T-helper 2 cell treated with Interferon-gamma antibody and Interleukin-4, amounts not matched to agents 100 ng/mL and 5 ng/mL, for 36 hours (primary cell): ENCODE results near the gene PTPRCAP. TPM values are rescaled to one million over a fixed set of nuclear protein-coding genes. Genes with fewer than 3 reads are reported as not detected.

Experiments
- intact Hi-C: fragments of 100-400 bp; cut with micrococcal nuclease; formaldehyde crosslinking; loops from one replicate; pipeline ENCODE4 v1.15.1; 2023
- total RNA-seq: library from RNA; stranded (reverse); gene quantifications from 2 replicates; pipeline ENCODE4 v1.2.3, GENCODE V29; 2022

Gene PTPRCAP
- total RNA-seq, 1 donor from 2014 or later, result 324 TPM

GRCh38 chr11:67442504-67443404, 5.3 kb upstream of the PTPRCAP start:
- intact Hi-C loops, result no loop called here

GRCh38 chr11:67441731-67442351, 4.4 kb upstream of the PTPRCAP start:
- intact Hi-C loops, result no loop called here

- intact Hi-C loops, result no loop called here
Measured at GRCh38 chr11:67441098-67441563, 3.6 kb upstream of the PTPRCAP start.

GRCh38 chr11:67440229-67441097, 3.0 kb upstream of the PTPRCAP start:
- intact Hi-C loops, result no loop called here

- intact Hi-C loops, result loop anchor here (2.0 kb wide), 2 partner anchors 29 to 45 kb away; partner anchors contain the start of gene TMEM134
Measured at GRCh38 chr11:67439321-67440228, 2.1 kb upstream of the PTPRCAP start.

GRCh38 chr11:67438158-67438902, 848 bp upstream of the PTPRCAP start:
- intact Hi-C loops, result loop anchor here (2.0 kb wide), 2 partner anchors 30 to 46 kb away; partner anchors contain the start of gene TMEM134

GRCh38 chr11:67437809-67438157, 301 bp upstream of the PTPRCAP start:
- intact Hi-C loops, result loop anchor here (1.0 to 2.0 kb wide), 3 partner anchors 9 to 47 kb away; partner anchors contain the start of genes RPS6KB2 and TMEM134

- intact Hi-C loops, result loop anchor here (1.0 kb wide), 2 partner anchors 8 to 70 kb away; partner anchors contain the start of gene RPS6KB2
Measured at GRCh38 chr11:67436459-67437081, 912 bp downstream of the PTPRCAP start.

GRCh38 chr11:67435727-67436458, 1.6 kb downstream of the PTPRCAP start:
- intact Hi-C loops, result loop anchor here (1.0 kb wide), 1 partner anchor 70 kb away; no protein-coding TSS in a partner anchor

- intact Hi-C loops, result no loop called here
Measured at GRCh38 chr11:67435031-67435726, 2.3 kb downstream of the PTPRCAP start.

- intact Hi-C loops, result no loop called here
Measured at GRCh38 chr11:67434395-67434881, 3.0 kb downstream of the PTPRCAP start.

- intact Hi-C loops, result no loop called here
Measured at GRCh38 chr11:67433536-67434394, 3.7 kb downstream of the PTPRCAP start.

GRCh38 chr11:67432655-67433349, 4.7 kb downstream of the PTPRCAP start:
- intact Hi-C loops, result no loop called here

GRCh38 chr11:67431346-67432249, 5.9 kb downstream of the PTPRCAP start:
- intact Hi-C loops, result no loop called here

GRCh38 chr11:67429722-67430121, 7.8 kb downstream of the PTPRCAP start:
- intact Hi-C loops, result loop anchor here (2.0 to 5.0 kb wide), 2 partner anchors 27 to 38 kb away; partner anchors contain the start of gene TMEM134
